GM12874 (cell line): Measurements from ENCODE around the gene PRKAG2.

Source experiments
- TF ChIP-seq, protein P1 (sequence below): IDR thresholded peaks from 2 replicates; pipeline ENCODE4 v1.5.1; 2011; ENCODE audit warnings: low read depth, mild to moderate bottlenecking, control low read depth, low read length, moderate library complexity; ENCODE audit not compliant: insufficient read depth

Gene PRKAG2

GRCh38 chr7:151793531-151793951 lies 83.4 kb downstream of the PRKAG2 start:
- TF ChIP-seq, protein P1, sequence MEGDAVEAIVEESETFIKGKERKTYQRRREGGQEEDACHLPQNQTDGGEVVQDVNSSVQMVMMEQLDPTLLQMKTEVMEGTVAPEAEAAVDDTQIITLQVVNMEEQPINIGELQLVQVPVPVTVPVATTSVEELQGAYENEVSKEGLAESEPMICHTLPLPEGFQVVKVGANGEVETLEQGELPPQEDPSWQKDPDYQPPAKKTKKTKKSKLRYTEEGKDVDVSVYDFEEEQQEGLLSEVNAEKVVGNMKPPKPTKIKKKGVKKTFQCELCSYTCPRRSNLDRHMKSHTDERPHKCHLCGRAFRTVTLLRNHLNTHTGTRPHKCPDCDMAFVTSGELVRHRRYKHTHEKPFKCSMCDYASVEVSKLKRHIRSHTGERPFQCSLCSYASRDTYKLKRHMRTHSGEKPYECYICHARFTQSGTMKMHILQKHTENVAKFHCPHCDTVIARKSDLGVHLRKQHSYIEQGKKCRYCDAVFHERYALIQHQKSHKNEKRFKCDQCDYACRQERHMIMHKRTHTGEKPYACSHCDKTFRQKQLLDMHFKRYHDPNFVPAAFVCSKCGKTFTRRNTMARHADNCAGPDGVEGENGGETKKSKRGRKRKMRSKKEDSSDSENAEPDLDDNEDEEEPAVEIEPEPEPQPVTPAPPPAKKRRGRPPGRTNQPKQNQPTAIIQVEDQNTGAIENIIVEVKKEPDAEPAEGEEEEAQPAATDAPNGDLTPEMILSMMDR: no peak

GRCh38 chr7:151792636-151793035 lies 84.3 kb downstream of the PRKAG2 start:
- TF ChIP-seq, protein P1: no peak

DNA sequence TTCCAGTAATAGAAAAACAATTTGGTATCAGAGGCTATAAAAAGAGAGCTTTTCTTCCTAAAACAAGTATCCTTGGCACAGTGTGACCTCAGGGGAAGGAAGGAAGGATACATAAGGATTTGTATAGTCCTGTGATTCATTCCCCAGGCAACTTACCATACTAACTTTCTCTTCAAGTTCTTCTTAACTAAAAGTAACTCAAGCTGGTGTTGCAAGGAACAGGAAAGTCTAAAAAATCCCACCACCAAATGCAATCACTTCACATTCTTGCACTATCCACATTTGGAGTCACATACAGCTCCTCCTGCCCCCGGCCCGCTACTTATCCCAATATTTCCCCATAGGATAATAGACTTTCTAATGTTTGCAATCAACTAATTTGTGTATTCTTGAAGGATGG lies 84.8 kb downstream of the PRKAG2 start:
- TF ChIP-seq, protein P1: no peak

DNA sequence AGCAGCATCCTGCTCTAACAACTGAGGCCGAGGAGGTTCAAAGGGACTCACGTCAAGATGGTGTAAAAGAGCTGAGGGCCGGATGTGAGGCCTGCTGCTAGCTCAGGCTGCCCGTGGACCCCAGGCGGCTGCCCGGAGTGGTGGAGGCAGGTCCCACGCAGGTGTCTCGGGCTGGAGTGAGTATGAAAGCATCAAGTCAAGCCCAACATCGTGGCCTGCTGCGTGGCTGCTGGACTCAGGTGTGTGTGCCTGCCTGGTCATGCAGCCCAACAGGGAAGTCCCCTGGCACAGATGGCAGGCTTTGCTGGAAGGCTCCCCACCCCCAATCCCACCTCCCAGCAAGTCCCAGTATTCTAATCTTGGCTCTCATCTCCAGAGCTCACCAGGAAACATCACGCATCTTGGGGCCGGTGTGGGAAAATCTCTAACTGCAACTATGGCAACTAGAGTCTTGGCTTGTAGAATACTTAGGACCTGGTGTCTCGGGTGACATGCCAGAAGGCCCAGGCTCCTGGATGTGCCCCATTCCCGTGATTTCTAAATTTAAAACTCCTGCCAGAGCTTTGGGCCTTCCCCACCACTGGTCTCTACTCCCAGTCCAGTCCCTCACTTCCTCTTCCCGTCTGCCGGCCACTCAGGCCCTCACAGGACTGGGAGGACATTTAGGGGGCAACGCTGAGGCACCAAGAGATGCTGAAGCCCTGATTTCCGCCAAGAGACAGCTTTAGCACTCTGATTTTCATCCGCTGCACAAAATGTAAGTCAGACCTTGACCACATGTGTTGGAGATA lies 85.9 kb downstream of the PRKAG2 start:
- TF ChIP-seq, protein P1: no peak

GRCh38 chr7:151790095-151790829 lies 86.7 kb downstream of the PRKAG2 start:
- TF ChIP-seq, protein P1: no peak

DNA sequence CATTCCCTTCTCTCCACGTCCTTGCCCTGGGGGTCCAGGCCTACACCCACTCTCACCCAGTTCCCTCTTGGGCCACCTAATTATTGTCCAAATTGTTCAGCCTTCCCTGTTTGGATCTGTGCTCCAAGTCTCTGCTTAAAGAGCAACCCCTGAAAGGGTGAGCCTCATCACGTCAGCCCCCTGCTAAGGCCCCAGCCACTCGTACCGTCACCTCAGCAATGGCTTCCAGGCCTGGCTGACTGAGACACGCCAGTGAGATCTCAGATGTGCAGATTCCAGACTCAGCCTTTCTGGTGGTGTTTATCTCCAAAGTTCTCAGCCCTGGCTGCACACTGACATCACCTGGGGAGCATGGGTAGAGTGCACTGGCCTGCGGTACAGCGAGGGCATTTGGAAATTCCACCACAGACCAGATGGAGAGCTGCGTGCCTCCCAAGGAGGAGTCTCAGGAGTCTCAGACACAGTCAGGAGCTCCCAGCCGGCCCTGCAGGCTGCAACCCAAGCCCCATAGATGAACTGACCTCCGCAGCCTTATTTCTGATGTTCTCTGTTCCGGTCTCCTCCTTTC lies 87.5 kb downstream of the PRKAG2 start:
- TF ChIP-seq, protein P1: no peak

GRCh38 chr7:151787348-151787747 lies 89.6 kb downstream of the PRKAG2 start:
- TF ChIP-seq, protein P1: no peak
